ENCODE results near the gene UBL4A.

UBL4A gene

DNA sequence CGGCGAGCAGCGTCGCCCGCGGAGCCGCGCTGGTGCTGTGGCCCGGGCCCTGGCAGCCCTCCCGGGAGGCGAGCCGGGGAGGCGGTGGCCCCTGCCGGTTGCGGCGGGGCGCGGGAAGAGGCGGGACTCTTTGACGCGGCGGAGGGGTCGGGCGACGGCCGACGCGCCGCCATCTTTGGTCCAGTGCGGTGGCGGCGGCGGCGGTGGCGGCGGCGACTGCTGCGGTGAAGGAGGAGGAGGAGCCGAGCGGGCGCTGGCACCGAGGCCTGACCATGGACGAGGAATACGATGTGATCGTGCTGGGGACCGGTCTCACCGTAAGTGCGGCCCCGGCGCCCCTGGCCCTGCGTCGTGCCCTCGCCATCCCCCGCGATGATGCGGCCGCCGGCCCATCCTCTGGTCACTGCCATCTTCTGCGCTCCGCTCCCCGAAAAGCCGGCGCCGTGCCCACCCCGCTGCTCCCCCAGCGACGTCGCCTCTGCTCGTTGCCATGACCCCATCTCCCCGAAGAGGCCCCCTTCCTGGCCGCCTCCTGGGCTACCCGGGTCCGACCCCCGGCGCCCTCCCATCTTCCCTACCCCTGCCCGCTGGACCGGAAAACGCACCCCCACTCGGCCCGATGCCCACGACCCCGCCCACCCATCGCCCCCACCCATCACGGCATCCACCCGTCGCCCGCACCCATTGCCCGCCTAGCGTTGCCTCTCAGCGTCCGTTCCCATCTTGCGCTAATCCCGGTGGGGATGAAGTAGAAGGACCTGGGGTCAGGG is 49.2 kb downstream of the UBL4A start, which contains the start of gene GDI1:
GDI1 (plus strand) TSS at position 172 of the 770 bp plus-strand sequence; CDS start at position 273, 101 bp downstream.
- DNase-seq: peak; percentile 46

DNA sequence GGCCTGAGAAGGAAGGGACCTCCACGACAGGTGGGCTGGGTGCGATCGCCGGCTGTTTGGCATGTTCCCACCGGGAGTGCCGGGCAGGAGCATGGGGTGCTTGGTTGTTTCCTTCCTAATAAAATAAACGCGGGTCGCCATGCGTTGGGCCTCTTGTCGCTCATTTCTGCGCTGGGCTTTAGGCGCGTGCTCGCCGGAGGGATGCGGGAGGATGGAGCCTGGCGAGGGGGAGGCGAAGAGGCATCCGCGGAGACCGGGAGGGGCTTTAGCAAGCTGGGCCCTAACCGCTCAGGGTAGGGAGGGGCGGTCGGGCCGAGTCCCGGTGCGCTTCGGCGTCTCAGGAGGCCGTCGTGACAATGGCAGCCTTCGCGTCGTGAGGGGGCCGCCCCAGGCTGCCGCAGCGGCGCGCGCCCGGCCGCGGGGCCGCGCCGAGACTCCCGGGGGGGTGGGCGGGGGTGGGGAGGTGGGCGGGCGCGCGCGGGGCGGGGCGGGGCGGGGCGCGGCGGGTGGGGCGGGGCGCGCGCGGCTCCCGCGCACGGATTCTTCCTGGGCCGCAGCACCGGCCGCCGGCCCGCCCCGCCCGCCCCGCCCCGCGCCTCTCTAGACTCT is 49.9 kb downstream of the UBL4A start:
- peak; percentile 42 for DNase-seq

DNA sequence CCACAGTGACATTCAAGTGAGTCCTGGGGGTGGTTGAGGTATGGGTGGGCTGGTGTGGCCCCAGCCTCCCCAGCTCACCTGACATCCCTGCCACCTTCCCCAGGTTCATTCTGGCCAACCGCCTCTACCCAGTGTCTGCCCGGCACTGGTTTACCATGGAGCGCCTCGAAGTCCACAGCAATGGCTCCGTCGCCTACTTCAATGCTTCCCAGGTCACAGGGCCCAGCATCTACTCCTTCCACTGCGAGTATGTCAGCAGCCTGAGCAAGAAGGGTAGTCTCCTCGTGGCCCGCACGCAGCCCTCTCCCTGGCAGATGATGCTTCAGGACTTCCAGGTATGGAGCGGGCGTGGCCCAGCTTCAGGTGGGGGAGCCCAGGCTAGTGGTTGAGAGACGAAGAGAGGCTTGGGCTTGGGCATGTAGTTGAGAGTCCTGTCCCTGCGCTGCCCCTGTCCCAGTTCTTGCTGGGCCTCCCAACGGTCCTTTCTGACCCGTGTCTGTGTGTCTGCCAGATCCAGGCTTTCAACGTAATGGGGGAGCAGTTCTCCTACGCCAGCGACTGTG is 51.2 kb downstream of the UBL4A start:
- DNase-seq: no peak

DNA sequence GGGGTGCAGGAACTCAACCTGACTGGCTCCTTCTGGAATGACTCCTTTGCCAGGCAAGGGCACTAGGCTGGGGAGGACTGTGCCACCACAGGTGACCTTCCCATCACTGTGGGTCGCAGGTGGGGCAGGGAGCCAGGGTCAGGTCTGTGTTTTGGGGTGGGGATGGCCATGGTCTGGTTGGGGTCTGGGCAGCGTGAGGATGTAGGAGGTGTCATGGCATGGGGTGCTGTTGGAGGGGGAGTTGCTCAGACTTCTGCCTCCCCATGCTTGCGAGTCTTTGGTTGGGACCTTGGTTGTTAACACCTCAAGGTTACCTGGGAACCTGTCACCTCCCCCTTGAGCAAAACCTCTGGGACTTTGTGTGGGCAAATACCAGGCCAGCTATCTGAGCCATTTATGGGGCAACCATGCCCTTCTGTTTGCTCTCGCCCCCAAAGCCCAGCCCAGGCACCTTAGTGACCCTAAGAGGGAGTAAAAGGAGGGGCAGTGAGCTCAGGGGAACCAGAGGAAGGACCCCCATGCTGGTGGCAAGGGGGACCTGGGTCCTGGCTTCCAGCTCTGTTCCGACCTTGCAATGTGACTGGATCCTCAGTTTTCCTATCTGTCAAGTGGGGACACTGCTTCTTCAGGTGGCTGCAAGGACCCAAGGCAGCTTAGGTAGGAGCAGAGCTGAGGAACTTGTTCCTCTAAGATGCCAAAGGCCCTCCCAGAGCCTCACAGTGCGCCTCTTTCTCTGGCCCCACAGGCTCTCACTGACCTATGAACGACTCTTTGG is 51.8 kb downstream of the UBL4A start:
- DNase-seq: no peak
